Liver (tissue), 9 donors: Measurements from ENCODE around the gene DAZL. TPM values are rescaled to one million over a fixed set of nuclear protein-coding genes. Genes with fewer than 3 reads are reported as not detected.

Experiments used
- DNase-seq: peaks from one replicate; pipeline ENCODE4 v3.0.0-alpha.2; 2017; ENCODE audit warnings: low spot score
- H3K27ac ChIP-seq, 2 donors: one replicate each; pipeline ENCODE4 v1.7.0; 2013; ENCODE audit warnings: inconsistent platforms in 2 of 2, low read length in 2 of 2, control low read depth in 1 of 2, low read depth in 1 of 2, mild to moderate bottlenecking in 1 of 2
- H3K27me3 ChIP-seq, 4 donors: one replicate each; pipeline versions ENCODE4 v1.6.1 to v1.7.0; 2013; ENCODE audit warnings: low read length in 3 of 4, inconsistent platforms in 1 of 4, mild to moderate bottlenecking in 1 of 4, moderate library complexity in 1 of 4; ENCODE audit not compliant: control insufficient read depth in 4 of 4, insufficient read depth in 4 of 4
- H3K36me3 ChIP-seq, 4 donors: one replicate each; pipeline versions ENCODE4 v1.6.1 to v1.7.0; 2013; ENCODE audit warnings: low read length in 3 of 4, mild to moderate bottlenecking in 3 of 4, low read depth in 1 of 4, moderate library complexity in 1 of 4; ENCODE audit not compliant: control insufficient read depth in 4 of 4, insufficient read depth in 3 of 4
- H3K4me1 ChIP-seq, 4 donors: one replicate each; pipeline versions ENCODE4 v1.6.1 to v1.7.0; 2013; ENCODE audit warnings: low read length in 3 of 4, mild to moderate bottlenecking in 3 of 4, moderate library complexity in 1 of 4; ENCODE audit not compliant: control insufficient read depth in 4 of 4, insufficient read depth in 4 of 4
- H3K4me3 ChIP-seq, 3 donors: one replicate each; pipeline versions ENCODE4 v1.6.1 to v1.7.0; 2013; ENCODE audit warnings: low read length in 3 of 3, control low read depth in 1 of 3, low read depth in 1 of 3, mild to moderate bottlenecking in 1 of 3
- H3K9ac ChIP-seq, 2 donors: one replicate each; pipeline ENCODE4 v1.7.0; 2013; ENCODE audit warnings: low read length in 2 of 2, mild to moderate bottlenecking in 2 of 2, moderate library complexity in 2 of 2, control low read depth in 1 of 2, low read depth in 1 of 2
- H3K9me3 ChIP-seq, 4 donors: one replicate each; pipeline versions ENCODE4 v1.6.1 to v1.7.0; 2013; ENCODE audit warnings: low read length in 3 of 4; ENCODE audit not compliant: control insufficient read depth in 4 of 4
- ATF3 ChIP-seq: IDR thresholded peaks from 2 replicates; pipeline ENCODE4 v1.6.1; 2016; ENCODE audit warnings: antibody characterized with exemption
- EGR1 ChIP-seq, 2 donors: IDR thresholded peaks; 2 replicates each; pipeline ENCODE4 v1.6.1; 2016 to 2018; ENCODE audit warnings: antibody characterized with exemption in 2 of 2, low read depth in 2 of 2
- FOXA1 ChIP-seq: IDR thresholded peaks from 2 replicates; pipeline ENCODE4 v1.6.1; 2016; ENCODE audit warnings: antibody characterized with exemption
- FOXA2 ChIP-seq: IDR thresholded peaks from 2 replicates; pipeline ENCODE4 v1.6.1; 2016; ENCODE audit warnings: antibody characterized with exemption
- GABPA ChIP-seq, 2 donors: IDR thresholded peaks in 1 of 2; conservative IDR thresholded peaks in 1 of 2; 2 replicates each; pipeline ENCODE4 v1.6.1; 2016; ENCODE audit warnings: antibody characterized with exemption in 2 of 2, mild to moderate bottlenecking in 1 of 2, moderate library complexity in 1 of 2
- HNF4A ChIP-seq, 2 donors: conservative IDR thresholded peaks; 2 replicates each; pipeline ENCODE4 v1.6.1; 2016; ENCODE audit warnings: antibody characterized with exemption in 2 of 2, mild to moderate bottlenecking in 2 of 2
- HNF4G ChIP-seq: IDR thresholded peaks from 2 replicates; pipeline ENCODE4 v1.6.1; 2016; ENCODE audit warnings: antibody characterized with exemption
- JUND ChIP-seq, 2 donors: IDR thresholded peaks; 2 replicates each; pipeline ENCODE4 v1.6.1; 2016; ENCODE audit warnings: antibody characterized with exemption in 2 of 2
- MAX ChIP-seq: IDR thresholded peaks from 2 replicates; pipeline ENCODE4 v1.6.1; 2016; ENCODE audit warnings: antibody characterized with exemption
- NR2F2 ChIP-seq: IDR thresholded peaks from 2 replicates; pipeline ENCODE4 v1.6.1; 2016; ENCODE audit warnings: antibody characterized with exemption
- RAD21 ChIP-seq, 2 donors: IDR thresholded peaks; 2 replicates each; pipeline ENCODE4 v1.6.1; 2016; ENCODE audit warnings: antibody characterized with exemption in 2 of 2, mild to moderate bottlenecking in 2 of 2
- RXRA ChIP-seq, 2 donors: IDR thresholded peaks; 2 replicates each; pipeline ENCODE4 v1.6.1; 2017 to 2018; ENCODE audit warnings: antibody characterized with exemption in 2 of 2, mild to moderate bottlenecking in 1 of 2
- SP1 ChIP-seq: IDR thresholded peaks from 2 replicates; pipeline ENCODE4 v1.6.1; 2018; ENCODE audit warnings: antibody characterized with exemption, mild to moderate bottlenecking
- TAF1 ChIP-seq: conservative IDR thresholded peaks from 2 replicates; pipeline ENCODE4 v1.6.1; 2016; ENCODE audit warnings: antibody characterized with exemption, mild to moderate bottlenecking
- YY1 ChIP-seq: IDR thresholded peaks from 2 replicates; pipeline ENCODE4 v1.6.1; 2016; ENCODE audit warnings: antibody characterized with exemption, mild to moderate bottlenecking
- ZBTB33 ChIP-seq: IDR thresholded peaks from 2 replicates; pipeline ENCODE4 v1.6.1; 2016; ENCODE audit warnings: antibody characterized with exemption
- WGBS: extraction: QIAGEN DNeasy Blood & Tissue Kit; methylation state at CpG from one replicate; pipeline ENCODE4 v1.1.7; 2013; 5-methylcytosine and 5-hydroxymethylcytosine counted together
- polyA plus RNA-seq, 2 donors: library from polyadenylated mRNA; stranded (reverse) in 1 of 2; unstranded in 1 of 2; fragments of 200-250 nt in 1 of 2; fragments of >200 nt in 1 of 2; fragmentation: Nextera tagmentation in 1 of 2; extraction: Ambion mirVana in 1 of 2; gene quantifications; one replicate each; pipeline versions ENCODE4 v1.2.1 to v1.2.3, GENCODE V29; 2013 to 2015
- total RNA-seq, 2 donors: library from RNA; depleted of rRNA; stranded (reverse); fragments of >200 nt; gene quantifications; one replicate each; pipeline ENCODE4 v1.2.3, GENCODE V29; 2014
- donor health status: healthy.
- donor health status: healthy.
- donor health status: healthy.
- donor health status: healthy.
- donor health status: healthy.

The DAZL gene
- total and polyA plus RNA-seq, 4 donors = not detected

DNA sequence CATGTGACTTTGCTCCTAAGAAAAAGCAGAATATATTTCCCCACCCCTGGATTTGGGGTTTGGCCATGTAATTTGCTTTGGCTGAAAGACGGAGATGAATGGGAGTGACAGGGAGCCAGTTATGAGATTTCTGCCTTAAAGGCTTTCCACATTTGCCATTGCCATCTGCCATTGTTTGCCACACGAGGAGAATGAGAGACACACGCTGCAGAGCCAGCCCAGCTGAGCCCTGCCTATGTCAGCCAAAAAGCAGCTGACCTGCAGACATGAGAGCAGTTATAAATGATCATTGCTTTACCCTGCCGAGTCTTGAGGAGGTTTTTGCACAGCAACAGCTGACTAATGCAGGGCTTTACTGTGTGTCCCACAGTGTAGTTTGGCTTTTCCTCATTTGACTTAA is 51.1 kb downstream of the DAZL start:
- no peak for TF ChIP-seq FOXA1
- TF ChIP-seq GABPA (IDR thresholded peaks at IDR 0.05 in 1 of 2, conservative IDR thresholded peaks at IDR 0.05 in 1 of 2) = no peak
- no peak for TF ChIP-seq JUND (IDR thresholded peaks at IDR 0.05)
- no peak for TF ChIP-seq RXRA (IDR thresholded peaks at IDR 0.05)
- no peak for TF ChIP-seq HNF4G
- TF ChIP-seq ATF3 = no peak
- TF ChIP-seq MAX = no peak
- TF ChIP-seq FOXA2 = no peak
- TF ChIP-seq ZBTB33 = no peak
- TF ChIP-seq NR2F2 = no peak
- no peaks in the 10 kb centered on the region for H3K9me3 ChIP-seq
- WGBS = 89% methylated on average over 4 of the region's 4 CpGs

DNA sequence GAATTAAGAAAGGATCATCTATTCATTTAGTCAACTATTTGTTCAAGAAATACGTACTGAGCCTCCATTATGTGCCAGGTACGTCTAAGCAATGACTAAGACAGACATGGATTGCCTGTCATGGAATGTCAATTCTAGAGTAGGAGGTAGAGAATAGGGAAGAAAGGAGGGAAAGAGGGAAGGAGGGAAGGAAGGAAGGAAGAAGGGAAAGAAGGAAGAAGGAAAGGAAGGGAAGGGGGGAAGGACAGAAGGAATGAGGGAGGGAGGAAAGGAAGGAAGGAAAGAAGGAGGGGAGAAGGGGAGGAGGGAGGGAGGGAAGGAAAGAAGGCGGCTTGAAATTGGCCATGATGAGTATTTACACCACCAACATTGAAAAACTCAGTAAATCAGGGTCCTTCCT is 52.5 kb downstream of the DAZL start:
- no peak for DNase-seq
- Histone ChIP-seq H3K27ac (no peak overlapping the region), H3K27me3 (no peaks in the 10 kb centered on the region), H3K4me1 (peaks cover 0 to 8% (median 5%) of the 10 kb centered on the region in 4 donors), H3K9me3 (no peaks in the 10 kb centered on the region), H3K4me3 (no peak overlapping the region), H3K9ac (no peak overlapping the region), H3K36me3 (no peaks in the 10 kb centered on the region)
- WGBS = 82% methylated on average over 3 of the region's 3 CpGs
- TF ChIP-seq EGR1 (IDR thresholded peaks at IDR 0.05; ENCODE audit: low read depth in 2 of 2) = no peak
- no peak for TF ChIP-seq RAD21 (IDR thresholded peaks at IDR 0.05)
- TF ChIP-seq FOXA1 = no peak

More for the DNA sequence above, 51.1 kb downstream of the DAZL start:
- Histone ChIP-seq H3K27me3 (no peaks in the 10 kb centered on the region), H3K9ac (no peak overlapping the region), H3K4me3 (no peak overlapping the region), H3K4me1 (peaks cover 0 to 8% (median 5%) of the 10 kb centered on the region in 4 donors), H3K27ac (no peak overlapping the region), H3K36me3 (no peaks in the 10 kb centered on the region)
- no peak for DNase-seq

DNA sequence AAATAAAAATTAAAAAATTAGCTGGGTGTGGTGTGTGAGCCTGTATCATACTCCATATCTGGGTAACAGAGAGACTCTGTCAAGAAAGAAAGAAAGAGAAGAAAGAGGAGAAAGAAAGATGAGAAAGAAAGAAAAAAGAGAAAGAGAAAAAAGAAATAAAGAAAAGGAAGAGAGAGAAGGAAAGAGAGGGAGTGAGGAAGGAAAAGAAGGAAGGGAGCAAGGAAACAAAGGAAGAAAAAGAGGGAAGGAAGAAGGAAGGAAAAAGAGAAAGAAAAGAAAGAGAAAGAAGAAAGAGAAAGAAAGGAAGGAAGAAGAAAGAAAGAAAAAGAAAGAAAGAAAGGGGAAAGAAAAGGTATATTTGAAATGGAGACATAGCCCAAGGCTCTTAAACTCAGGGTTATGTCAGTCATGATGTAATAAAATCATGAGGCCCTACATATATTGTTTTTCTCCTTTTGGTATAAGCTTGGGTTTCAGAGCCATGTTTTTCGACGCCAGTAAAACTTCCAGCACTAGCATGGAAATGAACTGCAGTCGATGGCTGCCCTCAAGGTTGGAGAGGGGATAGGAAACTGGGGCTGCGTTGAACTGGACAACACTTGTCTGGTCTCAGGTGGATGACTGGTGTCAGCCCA is 53.8 kb downstream of the DAZL start:
- H3K4me3 ChIP-seq = no peak overlapping the region
- H3K36me3 ChIP-seq = no peaks in the 10 kb centered on the region
- no peaks in the 10 kb centered on the region for H3K27me3 ChIP-seq
- H3K9me3 ChIP-seq = no peaks in the 10 kb centered on the region
- TF ChIP-seq NR2F2 (no peak), TAF1 (no peak), GABPA (IDR thresholded peaks at IDR 0.05 in 1 of 2, conservative IDR thresholded peaks at IDR 0.05 in 1 of 2) (no peak), HNF4A (conservative IDR thresholded peaks at IDR 0.05) (no peak), MAX (no peak), YY1 (no peak), JUND (IDR thresholded peaks at IDR 0.05) (no peak), RAD21 (IDR thresholded peaks at IDR 0.05) (no peak), ATF3 (no peak), EGR1 (IDR thresholded peaks at IDR 0.05; ENCODE audit: low read depth in 2 of 2) (no peak), SP1 (no peak), ZBTB33 (no peak)
- H3K4me1 ChIP-seq = peaks cover 0 to 8% (median 5%) of the 10 kb centered on the region in 4 donors
- H3K9ac ChIP-seq = no peak overlapping the region
- no peak for DNase-seq
- WGBS = 94% methylated on average over 4 of the region's 4 CpGs
- no peak overlapping the region for H3K27ac ChIP-seq
